Measurements from ENCODE around the gene PRKN. TPM values are rescaled to one million over a fixed set of nuclear protein-coding genes. Genes with fewer than 3 reads are reported as not detected.

The PRKN gene
- total and polyA plus RNA-seq, 2 donors (not counting 3 experiments of a cell fraction or from before 2014, with no cell fraction given), result 0.06 TPM; not detected in 1

GRCh38 chr6:162637317-162637716, 90.2 kb downstream of the PRKN start:
- no peak for FAIRE-seq

More at GRCh38 chr6:162637317-162637716, 90.2 kb downstream of the PRKN start:
- H3K27ac ChIP-seq (ENCODE audit: insufficient read depth, low read depth, low read length), result no peak overlapping the region
- ChIA-PET CTCF (no interaction called here), POLR2A (no interaction called here)
- H3K9ac ChIP-seq (replicated peaks; ENCODE audit: extremely low read depth, insufficient read depth, low read length), result no peak overlapping the region
- dilution Hi-C loops (cut with MboI; ENCODE audit: extremely low pct_ligation_motif_present, low sequenced_read_pairs) (no loop called here), intact Hi-C loops (cut with micrococcal nuclease) (no loop called here)
- no peaks in the 10 kb centered on the region for H3K4me1 ChIP-seq (ENCODE audit: control insufficient read depth, extremely low read depth, insufficient read depth, low read length)
- no peak for DNase-seq (ENCODE audit: low read depth, low spot score)
- BruUV-seq (replicated peaks), result no TSS peak
- H3K9me3 ChIP-seq (replicated peaks; ENCODE audit: control insufficient read depth, insufficient read depth, low read length), result no peaks in the 10 kb centered on the region
- H3K4me3 ChIP-seq (replicated peaks in 1 of 3; ENCODE audit: insufficient read depth in 1 of 3, low read depth in 1 of 3, low read length in 3 of 3), result no peak overlapping the region
- no peaks in the 10 kb centered on the region for H3K27me3 ChIP-seq (ENCODE audit: control insufficient read depth in 2 of 2, insufficient read depth in 2 of 2, low read length in 2 of 2)
- no peak overlapping the region for H3K4me2 ChIP-seq (ENCODE audit: insufficient read depth, low read length)
- H4K20me1 ChIP-seq (replicated peaks; ENCODE audit: control insufficient read depth, extremely low read depth, insufficient read depth, low read length), result no peaks in the 10 kb centered on the region
- no peak overlapping the region for H2AFZ ChIP-seq (ENCODE audit: low read depth, low read length)
- TF ChIP-seq FOS (IDR thresholded peaks at IDR 0.05; ENCODE audit: borderline replicate concordance, insufficient read depth, low read length), result no peak
- no peak for TF ChIP-seq EZH2 (IDR thresholded peaks at IDR 0.05; ENCODE audit: borderline replicate concordance, low read depth, low read length, severe bottlenecking)
- TF ChIP-seq GATA2 (IDR thresholded peaks at IDR 0.05; ENCODE audit: insufficient read depth, insufficient read length, low read depth, low read length), result no peak
- TF ChIP-seq MAX (IDR thresholded peaks at IDR 0.05; ENCODE audit: insufficient read depth, insufficient read length), result no peak
- no peak for TF ChIP-seq POLR2A (IDR thresholded peaks at IDR 0.05; ENCODE audit: low read depth, low read length)
- no peak for TF ChIP-seq MYC (IDR thresholded peaks at IDR 0.05; ENCODE audit: low read depth, low read length)
- TF ChIP-seq JUN (IDR thresholded peaks at IDR 0.05; ENCODE audit: borderline replicate concordance, insufficient read depth, insufficient read length, low read depth), result no peak
- no peak for TF ChIP-seq CTCF (IDR thresholded peaks at IDR 0.05; ENCODE audit: extremely low read depth in 1 of 2, insufficient read depth in 1 of 2, low read depth in 1 of 2, low read length in 2 of 2)
- TF ChIP-seq POLR2AphosphoS5 (IDR thresholded peaks at IDR 0.05; ENCODE audit: insufficient read depth, low read depth, low read length), result no peak
- H3K79me2 ChIP-seq (ENCODE audit: control insufficient read depth, insufficient read depth, low read length), result no peaks in the 10 kb centered on the region
- no peaks in the 10 kb centered on the region for H3K9me1 ChIP-seq (replicated peaks; ENCODE audit: control insufficient read depth, extremely low read depth, insufficient read depth, low read length)
- H3K36me3 ChIP-seq (ENCODE audit: control insufficient read depth in 2 of 2, extremely low read depth in 1 of 2, insufficient read depth in 2 of 2, low read length in 2 of 2), result no peaks in the 10 kb centered on the region

All from endothelial cell of umbilical vein (primary cell).